ENCODE measurements around the gene C6orf47. TPM values are rescaled to one million over a fixed set of nuclear protein-coding genes. Genes with fewer than 3 reads are reported as not detected.

C6orf47 gene
- total RNA-seq, 1 experiment from 2014 or later, result 22.4 TPM

GRCh38 chr6:31636698-31637596, 23.6 kb downstream of the C6orf47 start:
- H3K27me3 ChIP-seq (ENCODE audit: control insufficient read depth, insufficient read depth, low read length), result no peaks in the 10 kb centered on the region
- no peak overlapping the region for H3K27ac ChIP-seq (ENCODE audit: low read length)
- TF ChIP-seq REST (IDR thresholded peaks at IDR 0.05; ENCODE audit: insufficient read depth in 1 of 2, low read depth in 2 of 2, low read length in 1 of 2) (no peak), TCF7L2 (IDR thresholded peaks at IDR 0.05; ENCODE audit: low read depth, low read length) (no peak), POLR2AphosphoS5 (IDR thresholded peaks at IDR 0.05; ENCODE audit: low read depth, low read length) (no peak), SIN3A (IDR thresholded peaks at IDR 0.05; ENCODE audit: borderline replicate concordance, insufficient read depth, low read depth, low read length) (no peak)
- TF ChIP-seq, protein P1, sequence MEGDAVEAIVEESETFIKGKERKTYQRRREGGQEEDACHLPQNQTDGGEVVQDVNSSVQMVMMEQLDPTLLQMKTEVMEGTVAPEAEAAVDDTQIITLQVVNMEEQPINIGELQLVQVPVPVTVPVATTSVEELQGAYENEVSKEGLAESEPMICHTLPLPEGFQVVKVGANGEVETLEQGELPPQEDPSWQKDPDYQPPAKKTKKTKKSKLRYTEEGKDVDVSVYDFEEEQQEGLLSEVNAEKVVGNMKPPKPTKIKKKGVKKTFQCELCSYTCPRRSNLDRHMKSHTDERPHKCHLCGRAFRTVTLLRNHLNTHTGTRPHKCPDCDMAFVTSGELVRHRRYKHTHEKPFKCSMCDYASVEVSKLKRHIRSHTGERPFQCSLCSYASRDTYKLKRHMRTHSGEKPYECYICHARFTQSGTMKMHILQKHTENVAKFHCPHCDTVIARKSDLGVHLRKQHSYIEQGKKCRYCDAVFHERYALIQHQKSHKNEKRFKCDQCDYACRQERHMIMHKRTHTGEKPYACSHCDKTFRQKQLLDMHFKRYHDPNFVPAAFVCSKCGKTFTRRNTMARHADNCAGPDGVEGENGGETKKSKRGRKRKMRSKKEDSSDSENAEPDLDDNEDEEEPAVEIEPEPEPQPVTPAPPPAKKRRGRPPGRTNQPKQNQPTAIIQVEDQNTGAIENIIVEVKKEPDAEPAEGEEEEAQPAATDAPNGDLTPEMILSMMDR (IDR thresholded peaks at IDR 0.05), result no peak
- no peak for DNase-seq (ENCODE audit: low read depth, low spot score)
- BruUV-seq (replicated peaks), result no TSS peak
- no peak for ATAC-seq
- no peaks in the 10 kb centered on the region for H3K9me3 ChIP-seq (ENCODE audit: control insufficient read depth, insufficient read depth, low read depth, low read length)
- H3K36me3 ChIP-seq (ENCODE audit: control insufficient read depth, insufficient read depth, low read length), result peaks cover 28% of the 10 kb centered on the region
- intact Hi-C loops (cut with micrococcal nuclease; ENCODE audit: unreplicated experiment), result no loop called here
- H3K4me1 ChIP-seq (ENCODE audit: control insufficient read depth, insufficient read depth, low read length), result peaks cover 11% of the 10 kb centered on the region; the same call in 1 of the 2 replicates
- H3K4me3 ChIP-seq (ENCODE audit: low read depth in 2 of 2, low read length in 2 of 2), result no peak overlapping the region
- CTCF ChIA-PET, result no interaction called here
- POLR2A ChIA-PET, result no interaction called here
- in situ Hi-C loops (cut with HindIII; ENCODE audit: low pct_unique_long_range_greater_than_20kb, low sequenced_read_pairs), result no loop called here

DNA sequence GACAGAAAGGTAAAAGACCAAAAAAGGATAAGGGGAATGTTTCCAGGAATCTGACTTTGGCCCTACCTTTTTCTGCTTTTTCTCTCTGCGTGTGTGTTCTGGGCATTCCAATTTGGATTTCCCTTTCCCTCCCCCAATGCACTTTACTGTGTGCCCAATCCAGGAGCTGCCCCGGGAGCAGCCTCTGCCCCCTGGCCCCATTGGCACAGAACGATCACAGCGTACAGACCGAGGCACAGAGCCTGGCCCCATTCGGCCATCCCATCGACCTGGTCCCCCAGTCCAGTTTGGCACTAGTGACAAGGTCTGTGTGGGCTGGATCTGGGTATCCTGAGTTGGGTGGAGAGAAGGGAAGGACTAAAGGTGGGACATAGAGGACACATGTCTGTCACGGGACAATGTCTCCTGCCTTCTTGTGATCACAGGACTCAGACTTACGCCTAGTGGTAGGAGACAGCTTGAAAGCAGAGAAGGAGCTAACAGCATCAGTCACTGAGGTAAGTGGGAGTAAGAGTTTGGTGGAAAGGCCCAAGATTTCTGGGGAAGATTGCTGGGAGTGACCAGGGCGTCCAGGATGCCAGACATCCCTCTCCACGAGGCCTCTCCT, 25.5 kb downstream of the C6orf47 start:
- no TSS peak for BruUV-seq (replicated peaks)
- ChIA-PET POLR2A (no interaction called here), CTCF (no interaction called here)
- H3K9me3 ChIP-seq (ENCODE audit: control insufficient read depth, insufficient read depth, low read depth, low read length), result no peaks in the 10 kb centered on the region
- H3K27me3 ChIP-seq (ENCODE audit: control insufficient read depth, insufficient read depth, low read length), result no peaks in the 10 kb centered on the region
- intact Hi-C loops (cut with micrococcal nuclease; ENCODE audit: unreplicated experiment), result no loop called here
- no peak overlapping the region for H3K4me3 ChIP-seq (ENCODE audit: low read depth in 2 of 2, low read length in 2 of 2)
- in situ Hi-C loops (cut with HindIII; ENCODE audit: low pct_unique_long_range_greater_than_20kb, low sequenced_read_pairs), result no loop called here
- ATAC-seq (no peak), DNase-seq (ENCODE audit: low read depth, low spot score) (no peak)
- no peak overlapping the region for H3K27ac ChIP-seq (ENCODE audit: low read length)
- TF ChIP-seq REST (IDR thresholded peaks at IDR 0.05; ENCODE audit: insufficient read depth in 1 of 2, low read depth in 2 of 2, low read length in 1 of 2) (no peak), TCF7L2 (IDR thresholded peaks at IDR 0.05; ENCODE audit: low read depth, low read length) (no peak), SIN3A (IDR thresholded peaks at IDR 0.05; ENCODE audit: borderline replicate concordance, insufficient read depth, low read depth, low read length) (no peak), POLR2AphosphoS5 (IDR thresholded peaks at IDR 0.05; ENCODE audit: low read depth, low read length) (no peak)
- TF ChIP-seq, protein P1 (IDR thresholded peaks at IDR 0.05), result no peak
- H3K4me1 ChIP-seq (ENCODE audit: control insufficient read depth, insufficient read depth, low read length), result peaks cover 11% of the 10 kb centered on the region; the same call in 1 of the 2 replicates
- peaks cover 30% of the 10 kb centered on the region for H3K36me3 ChIP-seq (ENCODE audit: control insufficient read depth, insufficient read depth, low read length)

All from Panc1 (cell line).